ENCODE measurements around the gene NOC2L. TPM values are rescaled to one million over a fixed set of nuclear protein-coding genes. Genes with fewer than 3 reads are reported as not detected.

The NOC2L gene
- total RNA-seq, 1 donor from 2014 or later = 106 TPM

GRCh38 chr1:1004420-1004779 lies 45.3 kb upstream of the NOC2L start:
- Mint-ChIP-seq H3K9me3 (no peaks in the 10 kb centered on the region), H3K27ac (ENCODE audit: unreplicated experiment) (no peak overlapping the region), H3K4me3 (peak overlapping the region; percentile 78)

GRCh38 chr1:1003618-1004419 lies 44.8 kb upstream of the NOC2L start:
- no peak for DNase-seq (ENCODE audit: low read depth, low spot score)
- Mint-ChIP-seq H3K4me3 (peak overlapping the region; percentile 72), H3K27me3 (ENCODE audit: low read depth) (peaks cover 20% of the 10 kb centered on the region), H3K27ac (ENCODE audit: unreplicated experiment) (no peak overlapping the region), H3K9me3 (no peaks in the 10 kb centered on the region), H3K4me1 (peaks cover 12% of the 10 kb centered on the region), H3K36me3 (ENCODE audit: low read depth) (no peaks in the 10 kb centered on the region)
- no peak for TF ChIP-seq CTCF (conservative IDR thresholded peaks at IDR 0.05)

More at GRCh38 chr1:1004420-1004779, 45.3 kb upstream of the NOC2L start:
- no peak for TF ChIP-seq CTCF (conservative IDR thresholded peaks at IDR 0.05)
- DNase-seq (ENCODE audit: low read depth, low spot score) = no peak
- Mint-ChIP-seq H3K36me3 (ENCODE audit: low read depth) (no peaks in the 10 kb centered on the region), H3K4me1 (peaks cover 12% of the 10 kb centered on the region), H3K27me3 (ENCODE audit: low read depth) (peaks cover 18% of the 10 kb centered on the region)

- H3K4me1 Mint-ChIP-seq = peaks cover 12% of the 10 kb centered on the region
- peak overlapping the region; percentile 86 for H3K4me3 Mint-ChIP-seq
- H3K27ac Mint-ChIP-seq (ENCODE audit: unreplicated experiment) = peak overlapping the region; percentile 99
- peaks cover 31% of the 10 kb centered on the region for H3K27me3 Mint-ChIP-seq (ENCODE audit: low read depth)
- TF ChIP-seq CTCF (conservative IDR thresholded peaks at IDR 0.05) = no peak
- no peaks in the 10 kb centered on the region for H3K9me3 Mint-ChIP-seq
- peak; percentile 38 for DNase-seq (ENCODE audit: low read depth, low spot score)
- no peaks in the 10 kb centered on the region for H3K36me3 Mint-ChIP-seq (ENCODE audit: low read depth)
These were observed 42.2 kb upstream of the NOC2L start for GRCh38 chr1:1001057-1001783.

- Mint-ChIP-seq H3K9me3 (no peaks in the 10 kb centered on the region), H3K27me3 (ENCODE audit: low read depth) (peaks cover 36% of the 10 kb centered on the region), H3K27ac (ENCODE audit: unreplicated experiment) (peak overlapping the region; percentile 99), H3K36me3 (ENCODE audit: low read depth) (no peaks in the 10 kb centered on the region), H3K4me3 (peak overlapping the region; percentile 86), H3K4me1 (peaks cover 16% of the 10 kb centered on the region)
- no peak for TF ChIP-seq CTCF (conservative IDR thresholded peaks at IDR 0.05)
- DNase-seq (ENCODE audit: low read depth, low spot score) = peak; percentile 69
These were observed 41.5 kb upstream of the NOC2L start for GRCh38 chr1:1000357-1001056.

GRCh38 chr1:999725-1000356 lies 40.8 kb upstream of the NOC2L start, which contains the start of gene HES4:
Gene HES4 (minus strand): TSS chr1:1000097. CDS start chr1:999973, 124 bp downstream.
- Mint-ChIP-seq H3K27me3 (ENCODE audit: low read depth) (peaks cover 37% of the 10 kb centered on the region), H3K4me3 (peak within 1 kb of the TSS; percentile 86), H3K9me3 (no peaks in the 10 kb centered on the region), H3K4me1 (peaks cover 13% of the 10 kb centered on the region), H3K27ac (ENCODE audit: unreplicated experiment) (peak within 1 kb of the TSS; percentile 99), H3K36me3 (ENCODE audit: low read depth) (no peaks in the 10 kb centered on the region)
- no peak for TF ChIP-seq CTCF (conservative IDR thresholded peaks at IDR 0.05)
- peak; percentile 83 for DNase-seq (ENCODE audit: low read depth, low spot score)

Measured in neural crest cell (in vitro differentiated cells).